ENCODE measurements around the gene GPR146. TPM values are rescaled to one million over a fixed set of nuclear protein-coding genes. Genes with fewer than 3 reads are reported as not detected.

The GPR146 gene
- total RNA-seq, 1 experiment from 2014 or later: 0.92 TPM

DNA sequence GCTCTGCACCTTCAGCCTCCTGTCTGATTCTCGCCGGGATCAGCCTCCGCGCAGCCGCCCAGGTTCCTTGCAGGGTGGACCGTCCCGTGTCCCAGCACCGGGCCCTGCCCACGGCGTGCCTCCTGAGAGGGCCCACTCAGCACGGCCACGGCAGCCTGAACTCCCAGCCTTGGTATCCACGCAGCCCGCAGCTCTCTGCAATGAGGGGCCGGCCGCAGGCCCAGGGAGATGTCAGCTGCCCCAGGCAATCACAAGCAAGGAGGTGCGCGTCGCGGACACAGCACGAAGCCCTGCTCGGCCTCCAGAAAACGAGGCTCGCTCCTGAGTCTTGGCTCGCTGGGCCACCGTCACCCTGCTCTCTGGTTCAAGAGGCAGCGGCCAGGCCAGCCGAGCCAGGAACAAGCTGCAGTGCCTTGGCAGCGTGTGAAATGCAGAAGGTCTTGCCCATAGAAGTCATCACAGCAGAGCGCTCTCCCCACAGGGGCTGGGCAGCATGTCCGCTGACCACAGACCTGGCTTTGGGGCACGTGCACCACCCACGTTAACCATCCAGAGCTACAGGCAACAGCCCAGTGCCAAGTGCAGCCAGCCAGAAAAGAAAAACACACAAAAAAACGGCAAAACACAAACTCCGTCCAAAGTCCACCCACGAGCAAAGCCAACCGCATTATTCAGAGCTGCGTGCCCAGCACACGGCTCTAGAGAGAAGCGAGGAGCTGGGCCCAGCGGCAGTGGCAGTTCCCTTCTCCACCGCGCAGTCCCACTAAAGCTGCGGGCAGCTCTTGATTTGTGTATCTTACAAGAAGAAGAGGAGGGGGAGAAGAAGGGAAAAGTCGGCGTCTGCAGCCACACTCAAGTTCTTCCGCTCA, 57.5 kb downstream of the GPR146 start (continued):
- TF ChIP-seq JAZF1 (CRISPR knock-in tag; IDR thresholded peaks at IDR 0.05): no peak
- TF ChIP-seq CBFB (CRISPR knock-in tag; IDR thresholded peaks at IDR 0.05; ENCODE audit: low read depth): no peak
- TF ChIP-seq, protein P1, sequence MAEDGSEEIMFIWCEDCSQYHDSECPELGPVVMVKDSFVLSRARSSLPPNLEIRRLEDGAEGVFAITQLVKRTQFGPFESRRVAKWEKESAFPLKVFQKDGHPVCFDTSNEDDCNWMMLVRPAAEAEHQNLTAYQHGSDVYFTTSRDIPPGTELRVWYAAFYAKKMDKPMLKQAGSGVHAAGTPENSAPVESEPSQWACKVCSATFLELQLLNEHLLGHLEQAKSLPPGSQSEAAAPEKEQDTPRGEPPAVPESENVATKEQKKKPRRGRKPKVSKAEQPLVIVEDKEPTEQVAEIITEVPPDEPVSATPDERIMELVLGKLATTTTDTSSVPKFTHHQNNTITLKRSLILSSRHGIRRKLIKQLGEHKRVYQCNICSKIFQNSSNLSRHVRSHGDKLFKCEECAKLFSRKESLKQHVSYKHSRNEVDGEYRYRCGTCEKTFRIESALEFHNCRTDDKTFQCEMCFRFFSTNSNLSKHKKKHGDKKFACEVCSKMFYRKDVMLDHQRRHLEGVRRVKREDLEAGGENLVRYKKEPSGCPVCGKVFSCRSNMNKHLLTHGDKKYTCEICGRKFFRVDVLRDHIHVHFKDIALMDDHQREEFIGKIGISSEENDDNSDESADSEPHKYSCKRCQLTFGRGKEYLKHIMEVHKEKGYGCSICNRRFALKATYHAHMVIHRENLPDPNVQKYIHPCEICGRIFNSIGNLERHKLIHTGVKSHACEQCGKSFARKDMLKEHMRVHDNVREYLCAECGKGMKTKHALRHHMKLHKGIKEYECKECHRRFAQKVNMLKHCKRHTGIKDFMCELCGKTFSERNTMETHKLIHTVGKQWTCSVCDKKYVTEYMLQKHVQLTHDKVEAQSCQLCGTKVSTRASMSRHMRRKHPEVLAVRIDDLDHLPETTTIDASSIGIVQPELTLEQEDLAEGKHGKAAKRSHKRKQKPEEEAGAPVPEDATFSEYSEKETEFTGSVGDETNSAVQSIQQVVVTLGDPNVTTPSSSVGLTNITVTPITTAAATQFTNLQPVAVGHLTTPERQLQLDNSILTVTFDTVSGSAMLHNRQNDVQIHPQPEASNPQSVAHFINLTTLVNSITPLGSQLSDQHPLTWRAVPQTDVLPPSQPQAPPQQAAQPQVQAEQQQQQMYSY (CRISPR knock-in tag; IDR thresholded peaks at IDR 0.05): no peak
- TF ChIP-seq TCF7 (CRISPR knock-in tag; IDR thresholded peaks at IDR 0.05; ENCODE audit: low read depth): no peak

DNA sequence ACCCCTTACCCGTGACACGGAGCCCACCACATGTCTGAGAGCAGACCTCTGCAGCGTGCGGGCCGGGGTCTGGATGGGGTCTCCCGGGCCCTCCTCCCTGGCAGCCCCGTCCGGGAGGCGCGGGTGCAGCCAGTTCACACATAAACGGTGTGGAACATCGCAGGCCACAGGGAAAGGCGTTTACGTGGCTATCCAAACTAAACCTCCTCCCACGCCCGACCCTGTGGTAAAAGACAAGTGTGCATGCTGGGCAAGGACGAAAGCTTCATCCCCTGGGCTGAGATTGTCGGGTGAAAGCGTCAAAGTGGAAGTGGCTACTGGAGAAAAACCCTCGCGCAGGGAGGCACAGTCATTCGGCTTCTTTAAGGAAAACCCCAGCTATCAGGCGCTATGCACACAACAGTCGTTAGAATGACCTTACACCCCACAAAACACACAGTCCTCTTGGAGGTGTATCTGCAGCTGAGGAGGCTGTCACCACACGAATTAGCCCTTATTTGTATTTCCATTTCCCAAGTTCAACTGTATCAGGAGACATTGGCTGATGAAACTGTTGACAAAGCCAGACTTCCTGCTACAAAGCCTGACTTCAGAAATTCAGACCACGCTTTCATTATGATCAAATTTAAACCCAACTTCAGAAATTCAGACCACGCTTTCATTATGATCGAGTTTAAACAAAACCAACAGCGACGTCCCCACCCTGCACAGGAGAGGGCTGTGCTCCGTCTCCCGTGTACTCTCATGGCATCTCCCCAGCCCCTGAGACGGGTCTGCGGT, 58.9 kb downstream of the GPR146 start:
- no peaks in the 10 kb centered on the region for H3K4me1 Mint-ChIP-seq

DNA sequence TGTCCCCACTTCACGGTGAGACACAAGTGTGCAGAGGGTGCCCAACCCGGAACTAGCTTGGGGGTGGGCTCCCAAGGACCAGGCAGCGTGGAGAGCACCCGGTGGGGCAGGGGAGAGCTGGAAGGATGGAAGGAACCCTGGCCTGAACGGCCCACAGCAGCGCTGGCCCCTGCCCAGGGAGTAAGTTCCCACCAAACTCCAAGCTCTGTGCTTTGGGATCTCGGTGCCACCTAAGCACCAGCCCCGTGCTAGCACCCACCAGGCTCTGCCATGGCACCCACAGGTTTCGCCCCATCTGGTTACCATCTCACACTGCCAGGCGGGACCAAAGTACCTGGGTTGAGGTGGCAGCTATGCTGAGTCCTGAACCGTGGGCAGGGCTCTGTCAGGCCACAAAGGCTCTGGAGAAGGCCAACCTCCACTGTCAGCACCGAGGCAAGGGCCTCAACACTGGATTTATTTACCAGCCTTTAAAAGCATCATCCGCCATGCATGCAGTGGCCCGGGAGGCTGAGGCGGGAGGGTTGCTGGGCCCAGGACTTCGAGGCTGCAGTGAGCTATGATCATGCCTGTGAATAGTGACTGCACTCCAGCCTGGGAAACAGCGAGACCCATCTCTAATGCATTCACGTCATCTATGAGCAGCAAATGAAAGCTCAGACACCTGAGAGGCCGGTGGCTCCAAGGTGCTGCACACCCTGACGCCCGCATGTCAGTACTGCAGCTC, 59.6 kb downstream of the GPR146 start:
- ATAC-seq: no peak

More for the DNA sequence above, 58.9 kb downstream of the GPR146 start:
- TF ChIP-seq ELF4 (CRISPR knock-in tag; IDR thresholded peaks at IDR 0.05; ENCODE audit: low read depth) (no peak), GABPB1 (CRISPR knock-in tag; IDR thresholded peaks at IDR 0.05) (peak; percentile 71)
- H3K9me3 Mint-ChIP-seq: peaks cover 2% of the 10 kb centered on the region
- peaks cover 8% of the 10 kb centered on the region for H3K36me3 Mint-ChIP-seq
- no peak overlapping the region for H3K4me3 Mint-ChIP-seq
- ChIA-PET POLR2A (interaction anchor here (0.7 kb wide), 1 partner anchor 11 kb away, joined by 3 read pairs; no protein-coding TSS in a partner anchor), CTCF (interaction anchor here (0.5 to 2.9 kb wide), 4 partner anchors 20 to 110 kb away, joined by 4 to 12 read pairs (median 6); a partner anchor contains a TSS)
- no peak for DNase-seq (ENCODE audit: low spot score)
- H3K27ac Mint-ChIP-seq: peak overlapping the region; percentile 36; the same call in 1 of the 2 replicates
- ATAC-seq: no peak
- H3K27me3 Mint-ChIP-seq (ENCODE audit: low read depth): no peaks in the 10 kb centered on the region

More for the DNA sequence above, 59.6 kb downstream of the GPR146 start:
- no peaks in the 10 kb centered on the region for H3K4me1 Mint-ChIP-seq
- no peak for DNase-seq (ENCODE audit: low spot score)
- TF ChIP-seq ZNF671 (CRISPR knock-in tag; IDR thresholded peaks at IDR 0.05): no peak
- TF ChIP-seq JAZF1 (CRISPR knock-in tag; IDR thresholded peaks at IDR 0.05): no peak
- TF ChIP-seq, protein P2, sequence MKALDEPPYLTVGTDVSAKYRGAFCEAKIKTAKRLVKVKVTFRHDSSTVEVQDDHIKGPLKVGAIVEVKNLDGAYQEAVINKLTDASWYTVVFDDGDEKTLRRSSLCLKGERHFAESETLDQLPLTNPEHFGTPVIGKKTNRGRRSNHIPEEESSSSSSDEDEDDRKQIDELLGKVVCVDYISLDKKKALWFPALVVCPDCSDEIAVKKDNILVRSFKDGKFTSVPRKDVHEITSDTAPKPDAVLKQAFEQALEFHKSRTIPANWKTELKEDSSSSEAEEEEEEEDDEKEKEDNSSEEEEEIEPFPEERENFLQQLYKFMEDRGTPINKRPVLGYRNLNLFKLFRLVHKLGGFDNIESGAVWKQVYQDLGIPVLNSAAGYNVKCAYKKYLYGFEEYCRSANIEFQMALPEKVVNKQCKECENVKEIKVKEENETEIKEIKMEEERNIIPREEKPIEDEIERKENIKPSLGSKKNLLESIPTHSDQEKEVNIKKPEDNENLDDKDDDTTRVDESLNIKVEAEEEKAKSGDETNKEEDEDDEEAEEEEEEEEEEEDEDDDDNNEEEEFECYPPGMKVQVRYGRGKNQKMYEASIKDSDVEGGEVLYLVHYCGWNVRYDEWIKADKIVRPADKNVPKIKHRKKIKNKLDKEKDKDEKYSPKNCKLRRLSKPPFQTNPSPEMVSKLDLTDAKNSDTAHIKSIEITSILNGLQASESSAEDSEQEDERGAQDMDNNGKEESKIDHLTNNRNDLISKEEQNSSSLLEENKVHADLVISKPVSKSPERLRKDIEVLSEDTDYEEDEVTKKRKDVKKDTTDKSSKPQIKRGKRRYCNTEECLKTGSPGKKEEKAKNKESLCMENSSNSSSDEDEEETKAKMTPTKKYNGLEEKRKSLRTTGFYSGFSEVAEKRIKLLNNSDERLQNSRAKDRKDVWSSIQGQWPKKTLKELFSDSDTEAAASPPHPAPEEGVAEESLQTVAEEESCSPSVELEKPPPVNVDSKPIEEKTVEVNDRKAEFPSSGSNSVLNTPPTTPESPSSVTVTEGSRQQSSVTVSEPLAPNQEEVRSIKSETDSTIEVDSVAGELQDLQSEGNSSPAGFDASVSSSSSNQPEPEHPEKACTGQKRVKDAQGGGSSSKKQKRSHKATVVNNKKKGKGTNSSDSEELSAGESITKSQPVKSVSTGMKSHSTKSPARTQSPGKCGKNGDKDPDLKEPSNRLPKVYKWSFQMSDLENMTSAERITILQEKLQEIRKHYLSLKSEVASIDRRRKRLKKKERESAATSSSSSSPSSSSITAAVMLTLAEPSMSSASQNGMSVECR (CRISPR knock-in tag; IDR thresholded peaks at IDR 0.05; ENCODE audit: borderline replicate concordance): no peak
- TF ChIP-seq FOXK1 (CRISPR knock-in tag; IDR thresholded peaks at IDR 0.05): no peak
- TF ChIP-seq, protein P1 (CRISPR knock-in tag; IDR thresholded peaks at IDR 0.05): no peak
- peak overlapping the region; percentile 36; the same call in 1 of the 2 replicates for H3K27ac Mint-ChIP-seq
- CTCF ChIA-PET: interaction anchor here (1.0 to 2.9 kb wide), 4 partner anchors 18 to 111 kb away, joined by 4 to 9 read pairs (median 6); a partner anchor contains a TSS
- no peaks in the 10 kb centered on the region for H3K9me3 Mint-ChIP-seq
- no peaks in the 10 kb centered on the region for H3K27me3 Mint-ChIP-seq (ENCODE audit: low read depth)
- peaks cover 6% of the 10 kb centered on the region for H3K36me3 Mint-ChIP-seq
- no peak overlapping the region for H3K4me3 Mint-ChIP-seq
- POLR2A ChIA-PET: no interaction called here
